GM18868 (cell line): ENCODE data around the gene GARNL3.

ENCODE experiments used
- ATAC-seq: cut with Tn5 transposase; IDR thresholded peaks from one replicate; pipeline ENCODE4 v1.9.1; 2021; ENCODE audit warnings: mild to moderate bottlenecking, moderate library complexity; ENCODE audit not compliant: unreplicated experiment

Gene GARNL3

GRCh38 chr9:127269449-127269848 is 4.9 kb downstream of the GARNL3 start:
- no peak for ATAC-seq

GRCh38 chr9:127273326-127273725 is 8.8 kb downstream of the GARNL3 start:
- ATAC-seq, result no peak

GRCh38 chr9:127277099-127277498 is 12.5 kb downstream of the GARNL3 start:
- ATAC-seq, result peak; percentile 49

- no peak for ATAC-seq
Observed at GRCh38 chr9:127277770-127278169, 13.2 kb downstream of the GARNL3 start.

- ATAC-seq, result no peak
Observed at GRCh38 chr9:127278372-127278771, 13.8 kb downstream of the GARNL3 start.

GRCh38 chr9:127279717-127280285 is 15.2 kb downstream of the GARNL3 start:
- no peak for ATAC-seq

GRCh38 chr9:127280880-127281660 is 16.5 kb downstream of the GARNL3 start:
- no peak for ATAC-seq

GRCh38 chr9:127281891-127282290 is 17.3 kb downstream of the GARNL3 start:
- ATAC-seq, result no peak

- no peak for ATAC-seq
Observed at GRCh38 chr9:127282611-127283010, 18.0 kb downstream of the GARNL3 start.

- no peak for ATAC-seq
Observed at GRCh38 chr9:127283135-127283534, 18.6 kb downstream of the GARNL3 start.

- ATAC-seq, result no peak
Observed at GRCh38 chr9:127283917-127284497, 19.4 kb downstream of the GARNL3 start.

GRCh38 chr9:127285965-127286364 is 21.4 kb downstream of the GARNL3 start:
- no peak for ATAC-seq

GRCh38 chr9:127290561-127291065 is 26.0 kb downstream of the GARNL3 start:
- no peak for ATAC-seq

GRCh38 chr9:127291246-127291778 is 26.7 kb downstream of the GARNL3 start:
- no peak for ATAC-seq

GRCh38 chr9:127292415-127292814 is 27.8 kb downstream of the GARNL3 start:
- no peak for ATAC-seq

GRCh38 chr9:127293328-127293727 is 28.8 kb downstream of the GARNL3 start:
- no peak for ATAC-seq

GRCh38 chr9:127293767-127294166 is 29.2 kb downstream of the GARNL3 start:
- no peak for ATAC-seq

GRCh38 chr9:127295005-127295404 is 30.4 kb downstream of the GARNL3 start:
- ATAC-seq, result no peak

- no peak for ATAC-seq
Observed at GRCh38 chr9:127300886-127301447, 36.4 kb downstream of the GARNL3 start.

- no peak for ATAC-seq
Observed at GRCh38 chr9:127303830-127304229, 39.3 kb downstream of the GARNL3 start.

GRCh38 chr9:127305206-127305837 is 40.7 kb downstream of the GARNL3 start:
- no peak for ATAC-seq
